HepG2 (cell line): ENCODE measurements around the gene SYNPO. TPM values are rescaled to one million over a fixed set of nuclear protein-coding genes. Genes with fewer than 3 reads are reported as not detected.
A peak's percentile ranks its signal among the peaks of the same experiment; 100 is the strongest.

Experiments used
- ATAC-seq: fragments of 200-7000 bp; cut with Tn5 transposase; 3 replicates; pipeline ENCODE4 v1.9.1; 2020; ENCODE audit warnings: mild to moderate bottlenecking, moderate library complexity
- BruUV-seq: library from RNA; stranded (reverse); fragments of 400-500 nt; replicated peaks from 2 replicates; lab custom pipeline; 2021; lab: Mats Ljungman, UMichigan
- CTCF ChIA-PET: fragments of 300-600 bp; formaldehyde crosslinking; extraction: SDS; loops from one replicate; lab custom pipeline; 2021; ENCODE audit warnings: low total read pairs, inconsistent platforms, low intra/inter-chr PET ratio; lab: Yijun Ruan, JAX
- POLR2A ChIA-PET: fragments of 350-600 bp; sonication (Branson Sonifier 250); formaldehyde crosslinking; loops from one replicate; lab custom pipeline; 2020; ENCODE audit warnings: antibody characterized with exemption, inconsistent platforms; lab: Yijun Ruan, JAX
- DNase-seq: peaks from one replicate; pipeline ENCODE4 v3.0.0-alpha.2; 2015; ENCODE audit warnings: low spot score
- FAIRE-seq: peaks from 3 replicates; lab custom pipeline; 2011; peaks lifted over from hg19 to GRCh38; lab: Jason Lieb, UNC
- H2AFZ ChIP-seq: one replicate; pipeline ENCODE4 v1.6.1; 2011; ENCODE audit warnings: low read length, inconsistent platforms
- H3K27ac ChIP-seq: fragments of 300-600 bp; 3 replicates; pipeline ENCODE4 v1.8.0; 2011; ENCODE audit warnings: mixed run types, mild to moderate bottlenecking, mixed read lengths, low read length, inconsistent platforms; ENCODE audit not compliant: insufficient read depth; ENCODE audit errors: extremely low read length
- H3K27me3 ChIP-seq, 2 experiments: fragments of 200-600 bp in 1 of 2; 2 replicates in 1 of 2; 3 replicates in 1 of 2; pipeline versions ENCODE4 v1.6.0 to v1.8.0; 2011; ENCODE audit warnings: low read length in 2 of 2, mild to moderate bottlenecking in 2 of 2, moderate library complexity in 2 of 2, inconsistent platforms in 1 of 2; ENCODE audit not compliant: insufficient read depth in 2 of 2, control insufficient read depth in 1 of 2
- H3K36me3 ChIP-seq, 2 experiments: fragments of 200-600 bp in 1 of 2; replicated peaks in 1 of 2; 2 replicates in 1 of 2; 3 replicates in 1 of 2; pipeline versions ENCODE4 v1.5.1 to v1.8.0; 2011; ENCODE audit warnings: low read length in 2 of 2, inconsistent platforms in 1 of 2; ENCODE audit not compliant: insufficient read depth in 2 of 2, control insufficient read depth in 1 of 2
- H3K4me1 ChIP-seq: 2 replicates; pipeline ENCODE4 v1.5.1; 2012; ENCODE audit warnings: low read length, inconsistent platforms; ENCODE audit not compliant: insufficient read depth
- H3K4me2 ChIP-seq: 2 replicates; pipeline ENCODE4 v1.6.0; 2011; ENCODE audit warnings: low read depth, low read length, inconsistent platforms
- H3K4me3 ChIP-seq, 3 experiments: fragments of 200-600 bp in 1 of 3; sonication (generic), shearing (Covaris generic) in 1 of 3; replicated peaks in 1 of 3; 2 replicates each; pipeline ENCODE4 v1.5.1; 2011 to 2016; ENCODE audit warnings: low read length in 3 of 3, inconsistent platforms in 2 of 3, low read depth in 2 of 3, mild to moderate bottlenecking in 2 of 3, control low read depth in 1 of 3, mixed read lengths in 1 of 3; ENCODE audit not compliant: insufficient read depth in 1 of 3
- H3K79me2 ChIP-seq: one replicate; pipeline ENCODE4 v1.6.1; 2011; ENCODE audit warnings: low read length, inconsistent platforms; ENCODE audit not compliant: insufficient read depth
- H3K9ac ChIP-seq: 2 replicates; pipeline ENCODE4 v1.6.0; 2011; ENCODE audit warnings: mild to moderate bottlenecking, low read depth, low read length, inconsistent platforms; ENCODE audit not compliant: insufficient read depth
- H3K9me3 ChIP-seq: 2 replicates; pipeline ENCODE4 v1.5.1; 2012; ENCODE audit warnings: mild to moderate bottlenecking, low read length
- H4K20me1 ChIP-seq: 2 replicates; pipeline ENCODE4 v1.6.0; 2011; ENCODE audit warnings: inconsistent platforms, mild to moderate bottlenecking, low read length, moderate library complexity; ENCODE audit not compliant: insufficient read depth
- ATF7 ChIP-seq, 2 experiments: fragments of 450-650 bp in 1 of 2; sonication (generic) in 1 of 2; formaldehyde crosslinking in 1 of 2; IDR thresholded peaks; 2 replicates each; pipeline versions ENCODE4 v1.4.0 to v1.6.1; 2016 to 2020; ENCODE audit warnings: antibody characterized with exemption in 1 of 2, mild to moderate bottlenecking in 1 of 2, missing genetic modification reagents in 1 of 2
- CREB1 ChIP-seq, 2 experiments: fragments of 450-650 bp in 1 of 2; IDR thresholded peaks; 2 replicates each; pipeline ENCODE4 v1.6.1; 2016 to 2017; ENCODE audit warnings: control low read depth in 1 of 2, mild to moderate bottlenecking in 1 of 2, missing compliant biosample characterization in 1 of 2, missing genetic modification characterization in 1 of 2
- HOXA7 ChIP-seq: sonication (generic); formaldehyde crosslinking; IDR thresholded peaks from 2 replicates; pipeline ENCODE4 v1.8.1; 2022; ENCODE audit warnings: mild to moderate bottlenecking, missing genetic modification reagents, moderate library complexity
- SRY ChIP-seq: sonication (generic); formaldehyde crosslinking; IDR thresholded peaks from 2 replicates; pipeline ENCODE4 v1.8.0; 2022; ENCODE audit warnings: mild to moderate bottlenecking, missing genetic modification reagents
- ZBTB10 ChIP-seq: sonication (generic); formaldehyde crosslinking; IDR thresholded peaks from 2 replicates; pipeline ENCODE4 v1.4.0; 2020; ENCODE audit warnings: missing genetic modification reagents, borderline replicate concordance
- ZFP36 ChIP-seq: fragments of 150-350 bp; IDR thresholded peaks from 2 replicates; pipeline ENCODE4 v1.6.1; 2018; ENCODE audit warnings: borderline replicate concordance, low read length, low read depth; ENCODE audit not compliant: partially characterized antibody
- ZKSCAN5 ChIP-seq: sonication (generic); formaldehyde crosslinking; IDR thresholded peaks from 2 replicates; pipeline ENCODE4 v1.5.1; 2020; ENCODE audit warnings: mild to moderate bottlenecking, missing genetic modification reagents
- ZNF768 ChIP-seq: sonication (generic); formaldehyde crosslinking; IDR thresholded peaks from 2 replicates; pipeline ENCODE4 v1.4.0; 2020; ENCODE audit warnings: missing genetic modification reagents
- whole genome bisulfite sequencing: methylation state at CpG from one replicate; pipeline ENCODE4 v1.1.6; 2017; ENCODE audit warnings: low lambda C conversion rate; 5-methylcytosine and 5-hydroxymethylcytosine counted together
- in situ Hi-C: cut with HindIII; loops from 2 replicates; pipeline ENCODE4 v1.10.0; 2017; ENCODE audit warnings: low pct_unique_long_range_greater_than_20kb; ENCODE audit not compliant: extremely low pct_ligation_motif_present
- intact Hi-C: fragments of 100-400 bp; cut with micrococcal nuclease; formaldehyde crosslinking; loops from one replicate; pipeline ENCODE4 v1.10.0; 2022; ENCODE audit not compliant: unreplicated experiment
- polyA plus RNA-seq, 8 experiments: library from polyadenylated mRNA; depleted of rRNA in 3 of 8; stranded (reverse) in 7 of 8; unstranded in 1 of 8; fragments of >200 nt; fragmentation: Illumina TruSeq in 4 of 8; extraction: Trizol in 4 of 8; gene quantifications; 2 replicates each; pipeline versions ENCODE4 v1.2.1 to v1.2.3, GENCODE V29; 2011 to 2016; ENCODE audit warnings: low read depth in 4 of 8, missing spikeins in 1 of 8, mixed read lengths in 1 of 8; ENCODE audit not compliant: insufficient read depth in 1 of 8
- total RNA-seq, 5 experiments: library from RNA; depleted of rRNA; stranded (reverse); fragments of >200 nt; fragmentation: Illumina TruSeq; extraction: Trizol; gene quantifications; 2 replicates each; pipeline ENCODE4 v1.2.3, GENCODE V29; 2016; ENCODE audit warnings: low read depth in 1 of 5

SYNPO gene
- total and polyA plus RNA-seq, 2 of the 13 experiments (the other 11 are each of a cell fraction or from before 2014, with no cell fraction given), result 0.09 to 0.30 TPM

- no peak for FAIRE-seq
- BruUV-seq, result no TSS peak
- intact Hi-C loops, result no loop called here
- Histone ChIP-seq H3K27me3 (peaks cover 8 to 43% of the 10 kb centered on the region in 2 experiments; a peak in 4 of 5 replicates), H3K79me2 (no peaks in the 10 kb centered on the region), H4K20me1 (no peaks in the 10 kb centered on the region)
- ATAC-seq, result 0 out of 3 replicates have a peak, but pooled peaks have one; percentile 14
- no peak for TF ChIP-seq SRY (CRISPR knock-in tag)
- TF ChIP-seq CREB1 (IDR thresholded peaks at IDR 0.05), result peak; percentile 84
- 0 out of 2 replicates have a peak, but pooled peaks have one; percentile 17 for TF ChIP-seq CREB1 (CRISPR knock-in tag; IDR thresholded peaks at IDR 0.05)
- peak; percentile 87 for TF ChIP-seq ZNF768 (CRISPR knock-in tag)
- TF ChIP-seq HOXA7, result no peak
- TF ChIP-seq ZKSCAN5 (CRISPR knock-in tag), result no peak
- no peak for TF ChIP-seq ZFP36
- peak; percentile 69 for TF ChIP-seq ATF7 (IDR thresholded peaks at IDR 0.05)
- TF ChIP-seq ATF7 (CRISPR knock-in tag; IDR thresholded peaks at IDR 0.05), result no peak
- TF ChIP-seq ZBTB10 (CRISPR knock-in tag), result no peak
- TF ChIP-seq, all 625 proteins: peak for 3
- DNase-seq, result no peak
- no peak overlapping the region for H3K9ac ChIP-seq
- no peak overlapping the region for H2AFZ ChIP-seq
- POLR2A ChIA-PET, result no interaction called here
- peaks cover 11% of the 10 kb centered on the region for H3K4me1 ChIP-seq
- CTCF ChIA-PET, result no interaction called here
- WGBS, result 30% methylated on average over 4 of the region's 11 CpGs
- no peak overlapping the region for H3K27ac ChIP-seq
- H3K4me2 ChIP-seq, result no peak overlapping the region
- H3K4me3 ChIP-seq, result no peak overlapping the region
- H3K36me3 ChIP-seq, result no peaks in the 10 kb centered on the region
- in situ Hi-C loops, result no loop called here
- H3K9me3 ChIP-seq, result no peaks in the 10 kb centered on the region
Measured at GRCh38 chr5:150599917-150600511, 40.4 kb upstream of the SYNPO start.
